Chondrocyte (in vitro differentiated cells): Measurements from ENCODE around the gene SERPINH1. TPM values are rescaled to one million over a fixed set of nuclear protein-coding genes. Genes with fewer than 3 reads are reported as not detected.

Source experiments
- DNase-seq: peaks from one replicate; pipeline ENCODE4 v3.0.0; 2021; ENCODE audit warnings: mixed read lengths, low spot score
- H3K27ac Mint-ChIP-seq: one replicate; pipeline ENCODE4 v1.8.0; 2021; ENCODE audit warnings: mild to moderate bottlenecking, moderate library complexity, mixed read lengths; ENCODE audit not compliant: unreplicated experiment
- H3K27me3 Mint-ChIP-seq: 2 replicates; pipeline ENCODE4 v1.8.0; 2021; ENCODE audit warnings: low read depth, mixed read lengths
- H3K36me3 Mint-ChIP-seq: 2 replicates; pipeline ENCODE4 v1.8.0; 2021; ENCODE audit warnings: low read depth, mixed read lengths
- H3K4me1 Mint-ChIP-seq: 2 replicates; pipeline ENCODE4 v1.8.0; 2021; ENCODE audit warnings: low read depth, mild to moderate bottlenecking, mixed read lengths
- H3K4me3 Mint-ChIP-seq: one replicate; pipeline ENCODE4 v1.8.0; 2021; ENCODE audit warnings: mild to moderate bottlenecking, moderate library complexity, mixed read lengths; ENCODE audit not compliant: unreplicated experiment
- H3K9me3 Mint-ChIP-seq: 2 replicates; pipeline ENCODE4 v1.8.0; 2021; ENCODE audit warnings: low read depth, mixed read lengths
- total RNA-seq: library from RNA; stranded (reverse); gene quantifications from 3 replicates; pipeline ENCODE4 v1.2.1, GENCODE V29; 2021
- TF ChIP-seq, protein P1 (sequence below): fragments of 200-600 bp; sonication (generic); IDR thresholded peaks from 2 replicates; pipeline ENCODE4 v1.5.0; 2021; ENCODE audit warnings: antibody characterized with exemption, mild to moderate bottlenecking, moderate library complexity

The SERPINH1 gene
- total RNA-seq, 1 donor from 2014 or later: 1,204 TPM

DNA sequence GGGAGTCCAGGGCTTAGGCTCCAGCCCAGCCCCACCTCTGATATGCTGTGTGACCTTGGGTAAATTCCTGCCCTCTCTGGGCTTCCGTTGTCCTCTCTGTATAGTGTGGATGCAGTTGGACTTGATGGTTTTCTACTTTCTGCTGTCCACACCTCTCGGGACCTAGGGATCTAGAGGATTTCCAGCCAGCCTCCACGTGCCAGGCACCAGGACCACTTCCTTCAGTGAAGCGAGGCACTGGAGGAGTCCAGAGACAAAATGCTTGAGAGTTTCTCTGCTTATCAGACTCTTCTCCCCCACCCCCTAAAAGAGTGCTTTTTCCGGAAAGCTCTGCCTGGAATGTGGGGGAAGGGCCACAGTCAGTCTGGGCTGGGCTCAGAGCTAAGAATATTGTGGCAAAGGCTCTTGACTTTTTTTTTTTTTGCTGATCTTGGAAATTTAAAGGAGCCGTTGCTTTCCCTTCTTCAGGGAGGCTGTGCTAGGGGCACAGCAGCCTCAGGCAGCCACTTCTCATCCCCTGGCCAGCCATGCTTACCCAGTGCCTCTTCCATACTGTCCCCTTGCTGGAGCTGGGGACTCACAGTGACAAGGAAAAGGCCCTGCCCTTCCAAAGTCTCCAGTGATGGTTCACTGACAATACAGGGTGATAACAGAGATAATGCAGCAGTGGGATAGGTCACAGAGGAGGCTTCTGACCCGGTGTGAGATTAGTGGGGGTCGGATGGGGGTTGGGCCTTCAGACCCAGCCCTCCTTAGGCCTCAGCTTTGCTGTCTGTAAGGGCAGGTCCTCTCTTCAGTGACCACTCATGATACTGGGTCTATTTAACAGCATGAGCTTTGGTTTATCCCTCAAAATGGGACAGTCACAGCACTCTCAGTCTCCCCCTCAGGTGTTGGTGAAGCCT is 2.9 kb upstream of the SERPINH1 start:
- peaks cover 72% of the 10 kb centered on the region for H3K4me1 Mint-ChIP-seq
- peak overlapping the region; percentile 99 for H3K27ac Mint-ChIP-seq
- H3K27me3 Mint-ChIP-seq: no peaks in the 10 kb centered on the region
- peaks cover 13% of the 10 kb centered on the region for H3K36me3 Mint-ChIP-seq
- peak overlapping the region; percentile 60 for H3K4me3 Mint-ChIP-seq
- no peak for DNase-seq
- no peaks in the 10 kb centered on the region for H3K9me3 Mint-ChIP-seq
- TF ChIP-seq, protein P1, sequence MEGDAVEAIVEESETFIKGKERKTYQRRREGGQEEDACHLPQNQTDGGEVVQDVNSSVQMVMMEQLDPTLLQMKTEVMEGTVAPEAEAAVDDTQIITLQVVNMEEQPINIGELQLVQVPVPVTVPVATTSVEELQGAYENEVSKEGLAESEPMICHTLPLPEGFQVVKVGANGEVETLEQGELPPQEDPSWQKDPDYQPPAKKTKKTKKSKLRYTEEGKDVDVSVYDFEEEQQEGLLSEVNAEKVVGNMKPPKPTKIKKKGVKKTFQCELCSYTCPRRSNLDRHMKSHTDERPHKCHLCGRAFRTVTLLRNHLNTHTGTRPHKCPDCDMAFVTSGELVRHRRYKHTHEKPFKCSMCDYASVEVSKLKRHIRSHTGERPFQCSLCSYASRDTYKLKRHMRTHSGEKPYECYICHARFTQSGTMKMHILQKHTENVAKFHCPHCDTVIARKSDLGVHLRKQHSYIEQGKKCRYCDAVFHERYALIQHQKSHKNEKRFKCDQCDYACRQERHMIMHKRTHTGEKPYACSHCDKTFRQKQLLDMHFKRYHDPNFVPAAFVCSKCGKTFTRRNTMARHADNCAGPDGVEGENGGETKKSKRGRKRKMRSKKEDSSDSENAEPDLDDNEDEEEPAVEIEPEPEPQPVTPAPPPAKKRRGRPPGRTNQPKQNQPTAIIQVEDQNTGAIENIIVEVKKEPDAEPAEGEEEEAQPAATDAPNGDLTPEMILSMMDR: no peak

DNA sequence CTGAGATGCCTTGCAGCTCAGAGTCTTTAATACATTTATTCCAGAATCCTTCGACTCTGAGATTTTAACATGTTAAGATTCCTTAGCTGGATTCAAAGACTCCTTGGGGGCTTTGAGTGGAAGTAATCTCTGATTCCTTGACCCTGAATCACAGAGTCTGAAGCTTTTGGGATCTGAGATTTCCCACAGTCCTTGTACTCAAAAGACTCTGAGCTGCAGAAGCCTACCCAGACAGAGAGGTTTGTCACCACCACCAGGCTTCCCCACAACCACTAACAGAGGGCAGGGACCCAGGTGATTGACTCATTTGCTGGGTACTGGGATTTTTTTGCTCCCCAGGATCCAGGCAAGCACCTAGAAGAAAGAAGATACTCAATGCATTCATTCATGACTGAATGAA is 1.4 kb upstream of the SERPINH1 start:
- peak overlapping the region; percentile 99 for H3K27ac Mint-ChIP-seq
- H3K4me3 Mint-ChIP-seq: no peak overlapping the region
- H3K4me1 Mint-ChIP-seq: peaks cover 73% of the 10 kb centered on the region
- H3K9me3 Mint-ChIP-seq: no peaks in the 10 kb centered on the region
- no peaks in the 10 kb centered on the region for H3K27me3 Mint-ChIP-seq
- peaks cover 14% of the 10 kb centered on the region for H3K36me3 Mint-ChIP-seq
- TF ChIP-seq, protein P1: no peak
- no peak for DNase-seq

DNA sequence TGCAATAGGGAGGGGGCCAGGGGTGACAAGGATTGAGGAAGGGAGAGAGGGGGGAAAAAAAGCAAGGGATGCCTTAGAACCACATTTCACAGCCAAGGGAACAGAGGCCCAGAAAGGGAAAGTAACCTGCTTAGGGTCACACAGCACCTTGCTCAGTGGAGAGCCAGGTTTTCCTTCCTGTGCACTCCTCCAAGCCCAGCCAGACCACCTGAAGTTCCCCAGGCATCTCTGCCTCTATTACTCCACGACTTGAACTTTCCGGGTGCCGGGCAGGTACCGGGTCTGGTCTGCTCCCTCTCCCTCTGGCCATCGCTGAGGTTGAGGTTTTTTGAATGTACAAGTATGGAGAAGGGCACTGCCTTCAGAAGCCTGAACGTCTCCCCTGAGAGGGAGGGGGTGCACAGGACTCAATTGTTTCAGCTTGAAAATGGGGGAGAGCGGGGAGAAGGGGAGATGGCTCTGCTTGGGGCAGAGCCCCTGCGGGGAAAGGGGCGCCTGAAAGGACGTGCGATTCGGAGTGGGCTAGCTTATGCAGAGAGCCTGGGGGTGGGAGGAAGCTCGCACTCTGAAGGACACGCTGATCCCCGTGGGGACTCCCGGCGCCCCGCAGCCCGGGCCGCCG is 516 bp upstream of the SERPINH1 start:
- no peak for DNase-seq
- no peaks in the 10 kb centered on the region for H3K9me3 Mint-ChIP-seq
- peak overlapping the region; percentile 99 for H3K4me3 Mint-ChIP-seq
- H3K27ac Mint-ChIP-seq: peak overlapping the region; percentile 99
- peaks cover 77% of the 10 kb centered on the region for H3K4me1 Mint-ChIP-seq
- H3K27me3 Mint-ChIP-seq: no peaks in the 10 kb centered on the region
- TF ChIP-seq, protein P1: no peak
- H3K36me3 Mint-ChIP-seq: peaks cover 18% of the 10 kb centered on the region

DNA sequence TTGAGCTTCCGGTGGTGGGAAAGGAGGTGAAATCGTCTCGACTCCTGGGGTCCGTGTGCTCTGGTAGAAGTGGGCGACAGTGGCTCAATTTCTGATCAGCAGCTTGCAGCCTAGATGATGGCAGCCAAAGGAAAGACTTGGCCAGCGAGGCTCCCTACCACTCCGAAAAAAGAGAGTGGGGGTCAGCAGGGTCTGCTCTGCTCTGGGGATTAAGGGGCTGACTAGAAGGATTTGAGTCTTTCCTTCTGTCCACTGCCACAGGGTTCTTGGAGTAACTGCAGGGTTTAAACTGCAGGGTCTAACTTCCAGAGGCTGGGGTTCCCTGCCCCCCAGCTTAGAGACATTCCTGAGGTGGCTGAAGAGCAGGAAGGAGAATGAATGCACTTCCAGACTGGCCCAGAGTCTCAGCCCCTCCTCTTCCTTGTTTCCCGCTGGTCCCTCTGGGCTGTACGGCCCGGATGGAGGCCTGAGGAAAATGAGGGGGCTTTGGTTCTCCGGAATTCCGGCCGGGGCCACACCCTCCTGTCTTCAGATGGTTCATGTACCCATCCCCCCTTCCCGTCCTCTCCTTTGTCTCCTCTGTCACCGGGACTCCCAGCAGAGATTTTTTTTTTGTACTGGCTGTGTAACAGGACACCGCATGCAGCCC is 907 bp downstream of the SERPINH1 start:
- peaks cover 24% of the 10 kb centered on the region for H3K36me3 Mint-ChIP-seq
- H3K4me1 Mint-ChIP-seq: peaks cover 74% of the 10 kb centered on the region
- no peak for DNase-seq

More for the DNA sequence above, 907 bp downstream of the SERPINH1 start:
- Mint-ChIP-seq H3K27me3 (no peaks in the 10 kb centered on the region), H3K4me3 (peak overlapping the region; percentile 99), H3K27ac (peak overlapping the region; percentile 99), H3K9me3 (no peaks in the 10 kb centered on the region)
- TF ChIP-seq, protein P1: no peak
